Measurements from ENCODE around the gene TTC9B.

DNA sequence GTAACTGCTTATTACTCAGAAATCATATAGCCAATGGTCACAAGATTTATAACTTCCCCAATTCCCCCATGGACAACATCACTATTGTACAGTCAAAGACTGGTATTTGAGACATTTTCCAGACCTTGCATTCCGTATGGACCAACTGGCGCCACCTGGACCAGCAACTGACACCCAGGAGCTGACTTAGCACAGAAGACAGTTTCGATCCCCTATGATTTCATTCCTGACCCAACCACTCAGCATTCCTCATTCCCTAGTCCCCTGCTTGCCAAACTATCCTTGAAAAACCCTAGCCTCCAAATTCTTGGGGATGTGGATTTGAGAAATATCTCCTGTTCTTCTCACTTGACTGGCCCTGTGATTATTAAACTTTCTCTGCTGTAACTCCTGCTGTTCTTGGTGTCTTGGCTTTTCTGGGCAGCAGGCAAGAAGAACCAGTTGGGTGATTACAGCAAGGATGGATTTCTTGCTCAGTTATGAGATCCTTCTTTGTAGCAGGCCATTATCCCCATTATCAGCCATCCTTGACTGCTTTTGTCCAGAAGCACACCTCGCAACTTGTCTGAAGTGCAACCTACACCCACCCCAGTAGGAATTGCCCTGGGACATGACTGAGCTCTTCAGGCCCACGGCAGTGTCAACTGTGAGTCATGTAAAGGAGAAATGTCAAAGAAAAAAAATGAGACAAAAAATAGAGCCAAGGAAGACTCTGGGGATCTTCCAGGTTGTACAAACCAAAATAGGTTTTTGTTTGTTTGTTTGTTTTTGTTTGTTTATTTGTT is 40.7 kb downstream of the TTC9B start:
- TF ChIP-seq, protein P1, sequence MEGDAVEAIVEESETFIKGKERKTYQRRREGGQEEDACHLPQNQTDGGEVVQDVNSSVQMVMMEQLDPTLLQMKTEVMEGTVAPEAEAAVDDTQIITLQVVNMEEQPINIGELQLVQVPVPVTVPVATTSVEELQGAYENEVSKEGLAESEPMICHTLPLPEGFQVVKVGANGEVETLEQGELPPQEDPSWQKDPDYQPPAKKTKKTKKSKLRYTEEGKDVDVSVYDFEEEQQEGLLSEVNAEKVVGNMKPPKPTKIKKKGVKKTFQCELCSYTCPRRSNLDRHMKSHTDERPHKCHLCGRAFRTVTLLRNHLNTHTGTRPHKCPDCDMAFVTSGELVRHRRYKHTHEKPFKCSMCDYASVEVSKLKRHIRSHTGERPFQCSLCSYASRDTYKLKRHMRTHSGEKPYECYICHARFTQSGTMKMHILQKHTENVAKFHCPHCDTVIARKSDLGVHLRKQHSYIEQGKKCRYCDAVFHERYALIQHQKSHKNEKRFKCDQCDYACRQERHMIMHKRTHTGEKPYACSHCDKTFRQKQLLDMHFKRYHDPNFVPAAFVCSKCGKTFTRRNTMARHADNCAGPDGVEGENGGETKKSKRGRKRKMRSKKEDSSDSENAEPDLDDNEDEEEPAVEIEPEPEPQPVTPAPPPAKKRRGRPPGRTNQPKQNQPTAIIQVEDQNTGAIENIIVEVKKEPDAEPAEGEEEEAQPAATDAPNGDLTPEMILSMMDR (IDR thresholded peaks at IDR 0.05; ENCODE audit: insufficient read depth, low read length): no peak
- TF ChIP-seq REST (IDR thresholded peaks at IDR 0.05; ENCODE audit: insufficient replicate concordance, low read depth): no peak
- no peak for TF ChIP-seq POLR2AphosphoS5 (IDR thresholded peaks at IDR 0.05; ENCODE audit: low read depth)
